Panc1 (cell line): ENCODE measurements around the gene USP49. TPM values are rescaled to one million over a fixed set of nuclear protein-coding genes. Genes with fewer than 3 reads are reported as not detected.

Experiments used
- ATAC-seq: fragments of 200-7000 bp; cut with Tn5 transposase; 2 replicates; pipeline ENCODE4 v1.9.1; 2020; ENCODE audit warnings: mild to moderate bottlenecking, moderate library complexity
- BruUV-seq: library from RNA; stranded (reverse); fragments of 400-500 nt; replicated peaks from 2 replicates; lab custom pipeline; 2021; lab: Mats Ljungman, UMichigan
- CTCF ChIA-PET: fragments of 300-600 bp; sonication (Branson Sonifier 250); formaldehyde crosslinking; loops from one replicate; lab custom pipeline; 2022; ENCODE audit warnings: antibody characterized with exemption; lab: Charles Lee
- POLR2A ChIA-PET: fragments of 300-600 bp; sonication (Branson Sonifier 250); formaldehyde crosslinking; loops from one replicate; lab custom pipeline; 2022; ENCODE audit warnings: antibody characterized with exemption; lab: Charles Lee
- DNase-seq: peaks from one replicate; pipeline ENCODE4 v3.0.0-alpha.2; 2010; ENCODE audit warnings: low read depth, low spot score
- H3K27ac ChIP-seq: 2 replicates; pipeline ENCODE4 v1.5.1; 2011; ENCODE audit warnings: mild to moderate bottlenecking, low read length, inconsistent platforms
- H3K27me3 ChIP-seq: fragments of 200-500 bp; sonication (Bioruptor generic); 2 replicates; pipeline ENCODE4 v1.6.0; 2014; ENCODE audit warnings: low read length, inconsistent platforms; ENCODE audit not compliant: control insufficient read depth, insufficient read depth
- H3K36me3 ChIP-seq: fragments of 200-500 bp; sonication (Bioruptor generic); 2 replicates; pipeline ENCODE4 v1.5.1; 2014; ENCODE audit warnings: inconsistent platforms, mild to moderate bottlenecking, low read length, moderate library complexity; ENCODE audit not compliant: control insufficient read depth, insufficient read depth
- H3K4me1 ChIP-seq: 2 replicates; pipeline ENCODE4 v1.5.1; 2011; ENCODE audit warnings: inconsistent platforms, mild to moderate bottlenecking, low read length, moderate library complexity; ENCODE audit not compliant: control insufficient read depth, insufficient read depth
- H3K4me3 ChIP-seq, 2 experiments: 2 replicates each; pipeline ENCODE4 v1.5.1; 2011 to 2012; ENCODE audit warnings: low read depth in 2 of 2, low read length in 2 of 2, mild to moderate bottlenecking in 2 of 2, inconsistent platforms in 1 of 2, moderate library complexity in 1 of 2
- H3K9me3 ChIP-seq: fragments of 200-500 bp; sonication (Bioruptor generic); 2 replicates; pipeline ENCODE4 v1.5.1; 2014; ENCODE audit warnings: low read depth, mild to moderate bottlenecking, inconsistent platforms, low read length, moderate library complexity; ENCODE audit not compliant: control insufficient read depth, insufficient read depth
- CTCF ChIP-seq: fragments of 450-650 bp; IDR thresholded peaks from 2 replicates; pipeline ENCODE4 v1.5.1; 2017; ENCODE audit warnings: mild to moderate bottlenecking
- POLR2AphosphoS5 ChIP-seq: IDR thresholded peaks from 2 replicates; pipeline ENCODE4 v1.6.1; 2012; ENCODE audit warnings: mild to moderate bottlenecking, low read depth, low read length, moderate library complexity
- REST ChIP-seq, 2 experiments: IDR thresholded peaks; 2 replicates each; pipeline ENCODE4 v1.6.1; 2011 to 2012; ENCODE audit warnings: low read depth in 2 of 2, control low read depth in 1 of 2, low read length in 1 of 2, mild to moderate bottlenecking in 1 of 2, moderate library complexity in 1 of 2; ENCODE audit not compliant: insufficient read depth in 1 of 2
- SIN3A ChIP-seq: IDR thresholded peaks from 2 replicates; pipeline ENCODE4 v1.6.1; 2012; ENCODE audit warnings: low read depth, mild to moderate bottlenecking, low read length, moderate library complexity, borderline replicate concordance; ENCODE audit not compliant: insufficient read depth
- TCF7L2 ChIP-seq: IDR thresholded peaks from 2 replicates; pipeline ENCODE4 v1.6.1; 2011; ENCODE audit warnings: mild to moderate bottlenecking, low read depth, low read length, inconsistent platforms
- in situ Hi-C: cut with HindIII; loops from 2 replicates; pipeline ENCODE4 v1.10.0; 2016; ENCODE audit warnings: low sequenced_read_pairs, low pct_unique_long_range_greater_than_20kb
- intact Hi-C: fragments of 100-400 bp; cut with micrococcal nuclease; formaldehyde crosslinking; loops from one replicate; pipeline ENCODE4 v1.10.0; 2022; ENCODE audit not compliant: unreplicated experiment
- total RNA-seq: library from RNA; stranded (reverse); gene quantifications from one replicate; pipeline ENCODE4 v1.2.1, GENCODE V29; 2021; ENCODE audit not compliant: unreplicated experiment

Gene USP49
- total RNA-seq, 1 experiment from 2014 or later = 5.4 TPM

- CTCF ChIA-PET = no interaction called here
- intact Hi-C loops (no loop called here), in situ Hi-C loops (no loop called here)
- ATAC-seq = no peak
- POLR2A ChIA-PET = no interaction called here
- DNase-seq = no peak
- Histone ChIP-seq H3K4me1 (peaks cover 7% of the 10 kb centered on the region; the same call in 1 of the 2 replicates), H3K4me3 (no peak overlapping the region), H3K9me3 (no peaks in the 10 kb centered on the region), H3K36me3 (peaks cover 20% of the 10 kb centered on the region), H3K27ac (no peak overlapping the region), H3K27me3 (no peaks in the 10 kb centered on the region)
- TF ChIP-seq REST (IDR thresholded peaks at IDR 0.05; ENCODE audit: insufficient read depth in 1 of 2, low read depth in 2 of 2, low read length in 1 of 2) (no peak), TCF7L2 (no peak), SIN3A (no peak), POLR2AphosphoS5 (no peak), CTCF (no peak)
- BruUV-seq = no TSS peak
These were observed 105.1 kb downstream of the USP49 start for GRCh38 chr6:41790045-41790444.

GRCh38 chr6:41789390-41789724 is 105.8 kb downstream of the USP49 start:
- CTCF ChIA-PET = no interaction called here
- no peaks in the 10 kb centered on the region for H3K9me3 ChIP-seq
- no peak for DNase-seq
- POLR2A ChIA-PET = no interaction called here
- peaks cover 20% of the 10 kb centered on the region for H3K36me3 ChIP-seq
- TF ChIP-seq SIN3A (no peak), TCF7L2 (no peak), REST (IDR thresholded peaks at IDR 0.05; ENCODE audit: insufficient read depth in 1 of 2, low read depth in 2 of 2, low read length in 1 of 2) (no peak), CTCF (no peak), POLR2AphosphoS5 (no peak)
- ATAC-seq = no peak
- H3K27me3 ChIP-seq = no peaks in the 10 kb centered on the region
- in situ Hi-C loops = no loop called here
- H3K4me3 ChIP-seq = peak overlapping the region in 1 of 2 experiments; percentile 19; a peak in 1 of 4 replicates
- H3K27ac ChIP-seq = 0 out of 2 replicates have a peak overlapping the region, but pooled peaks have one; percentile 54
- intact Hi-C loops = loop anchor here (5.0 to 10.0 kb wide), 2 partner anchors 55 to 133 kb away; partner anchors contain the start of genes BYSL, MED20 and TFEB
- H3K4me1 ChIP-seq = peaks cover 7% of the 10 kb centered on the region; the same call in 1 of the 2 replicates
- no TSS peak for BruUV-seq
